Measurements from ENCODE around the gene GREM2. TPM values are rescaled to one million over a fixed set of nuclear protein-coding genes. Genes with fewer than 3 reads are reported as not detected.

Gene GREM2
- total RNA-seq, 1 donor from 2014 or later = not detected

DNA sequence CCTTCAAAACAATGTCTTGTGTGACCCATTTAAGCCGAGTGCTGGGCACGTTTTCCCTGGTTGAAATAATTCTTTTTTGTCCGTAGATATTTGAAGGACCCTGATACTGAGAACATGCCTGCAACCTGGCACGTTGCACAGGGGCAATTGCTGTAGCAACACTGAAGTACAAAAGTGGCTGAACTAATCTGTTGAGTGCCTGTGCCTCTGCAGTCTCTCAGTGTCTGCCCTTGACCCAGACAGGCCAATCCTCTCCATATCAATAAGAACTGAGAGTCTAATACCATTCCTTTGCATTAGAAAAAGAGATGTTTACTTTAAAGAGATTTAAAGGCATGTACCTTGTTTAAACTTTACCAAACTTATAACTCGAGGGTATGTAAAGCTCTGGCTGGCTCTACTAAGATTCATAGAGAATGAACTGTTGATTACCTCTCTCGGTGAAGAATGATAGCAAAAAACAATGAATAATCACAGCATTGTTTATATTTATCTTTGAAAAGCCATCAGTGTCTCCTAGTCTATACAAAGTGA, 2.4 kb downstream of the GREM2 start:
- Mint-ChIP-seq H3K36me3 (ENCODE audit: low read depth) (no peaks in the 10 kb centered on the region), H3K9me3 (no peaks in the 10 kb centered on the region), H3K27ac (no peak overlapping the region), H3K4me1 (peaks cover 14% of the 10 kb centered on the region), H3K27me3 (peaks cover 26% of the 10 kb centered on the region), H3K4me3 (no peak overlapping the region)
- DNase-seq = no peak
- CTCF ChIA-PET = no interaction called here
- ATAC-seq (ENCODE audit: low read depth) = no peak
- TF ChIP-seq, protein P1, sequence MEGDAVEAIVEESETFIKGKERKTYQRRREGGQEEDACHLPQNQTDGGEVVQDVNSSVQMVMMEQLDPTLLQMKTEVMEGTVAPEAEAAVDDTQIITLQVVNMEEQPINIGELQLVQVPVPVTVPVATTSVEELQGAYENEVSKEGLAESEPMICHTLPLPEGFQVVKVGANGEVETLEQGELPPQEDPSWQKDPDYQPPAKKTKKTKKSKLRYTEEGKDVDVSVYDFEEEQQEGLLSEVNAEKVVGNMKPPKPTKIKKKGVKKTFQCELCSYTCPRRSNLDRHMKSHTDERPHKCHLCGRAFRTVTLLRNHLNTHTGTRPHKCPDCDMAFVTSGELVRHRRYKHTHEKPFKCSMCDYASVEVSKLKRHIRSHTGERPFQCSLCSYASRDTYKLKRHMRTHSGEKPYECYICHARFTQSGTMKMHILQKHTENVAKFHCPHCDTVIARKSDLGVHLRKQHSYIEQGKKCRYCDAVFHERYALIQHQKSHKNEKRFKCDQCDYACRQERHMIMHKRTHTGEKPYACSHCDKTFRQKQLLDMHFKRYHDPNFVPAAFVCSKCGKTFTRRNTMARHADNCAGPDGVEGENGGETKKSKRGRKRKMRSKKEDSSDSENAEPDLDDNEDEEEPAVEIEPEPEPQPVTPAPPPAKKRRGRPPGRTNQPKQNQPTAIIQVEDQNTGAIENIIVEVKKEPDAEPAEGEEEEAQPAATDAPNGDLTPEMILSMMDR (IDR thresholded peaks at IDR 0.05) = no peak
- POLR2A ChIA-PET = no interaction called here
- intact Hi-C loops (cut with micrococcal nuclease) = no loop called here

- Mint-ChIP-seq H3K9me3 (no peaks in the 10 kb centered on the region), H3K4me1 (peaks cover 14% of the 10 kb centered on the region), H3K27ac (no peak overlapping the region), H3K4me3 (no peak overlapping the region), H3K36me3 (ENCODE audit: low read depth) (no peaks in the 10 kb centered on the region), H3K27me3 (peaks cover 26% of the 10 kb centered on the region)
- no peak for ATAC-seq (ENCODE audit: low read depth)
- TF ChIP-seq, protein P1 (IDR thresholded peaks at IDR 0.05) = no peak
- DNase-seq = no peak
- ChIA-PET POLR2A (no interaction called here), CTCF (no interaction called here)
- intact Hi-C loops (cut with micrococcal nuclease) = no loop called here
These were observed 3.2 kb downstream of the GREM2 start for GRCh38 chr1:240608707-240609106.

DNA sequence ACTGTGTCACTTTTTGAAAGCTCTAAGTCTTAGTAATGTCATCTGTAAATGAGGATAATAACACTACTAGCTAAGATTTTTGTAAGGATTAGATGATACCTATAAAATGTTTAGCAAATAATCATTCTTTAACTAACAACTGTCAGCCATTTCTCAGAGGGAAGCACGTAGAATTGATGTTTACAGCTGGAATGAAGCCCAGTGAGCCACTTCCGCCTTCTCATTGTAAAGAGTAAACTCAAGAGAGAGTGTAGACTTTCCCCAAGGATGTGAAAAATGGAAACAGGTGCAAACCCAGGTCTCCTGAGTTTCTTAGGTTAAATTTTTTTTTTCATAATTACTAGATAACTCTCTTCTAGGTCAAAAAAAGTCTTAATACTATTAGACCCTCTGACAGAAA, 4.9 kb downstream of the GREM2 start:
- Mint-ChIP-seq H3K27me3 (peaks cover 12% of the 10 kb centered on the region), H3K9me3 (no peaks in the 10 kb centered on the region), H3K36me3 (ENCODE audit: low read depth) (no peaks in the 10 kb centered on the region), H3K4me1 (peaks cover 10% of the 10 kb centered on the region), H3K27ac (no peak overlapping the region), H3K4me3 (no peak overlapping the region)
- CTCF ChIA-PET = no interaction called here
- intact Hi-C loops (cut with micrococcal nuclease) = no loop called here
- no peak for DNase-seq
- TF ChIP-seq, protein P1 (IDR thresholded peaks at IDR 0.05) = no peak
- POLR2A ChIA-PET = no interaction called here
- no peak for ATAC-seq (ENCODE audit: low read depth)

DNA sequence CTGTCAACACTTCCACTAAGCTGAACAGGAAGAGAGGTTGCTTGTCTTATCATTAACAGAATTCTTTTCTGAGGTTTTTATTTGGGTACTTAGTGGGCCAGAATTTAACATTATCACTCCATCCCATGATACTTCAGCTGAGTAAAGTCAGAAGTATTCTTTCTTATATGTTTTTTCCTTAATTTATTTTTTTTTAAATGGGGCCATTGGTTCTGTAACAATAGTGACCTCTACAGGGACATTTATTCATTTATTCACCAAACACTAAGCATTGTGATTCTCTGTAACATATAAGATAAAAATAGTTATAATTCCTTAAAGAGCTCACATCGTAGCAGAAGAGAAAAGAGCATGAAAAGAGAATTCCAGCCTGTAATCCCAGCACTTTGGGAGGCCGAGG, 9.8 kb downstream of the GREM2 start:
- CTCF ChIA-PET = no interaction called here
- H3K9me3 Mint-ChIP-seq = no peaks in the 10 kb centered on the region
- POLR2A ChIA-PET = no interaction called here
- ATAC-seq (ENCODE audit: low read depth) (no peak), DNase-seq (no peak)
- no peak overlapping the region for H3K27ac Mint-ChIP-seq
- no peaks in the 10 kb centered on the region for H3K36me3 Mint-ChIP-seq (ENCODE audit: low read depth)
- intact Hi-C loops (cut with micrococcal nuclease) = no loop called here
- no peaks in the 10 kb centered on the region for H3K4me1 Mint-ChIP-seq
- TF ChIP-seq, protein P1 (IDR thresholded peaks at IDR 0.05) = no peak
- no peak overlapping the region for H3K4me3 Mint-ChIP-seq
- H3K27me3 Mint-ChIP-seq = no peaks in the 10 kb centered on the region

GRCh38 chr1:240599830-240600229, 12.1 kb downstream of the GREM2 start:
- intact Hi-C loops (cut with micrococcal nuclease) = no loop called here
- CTCF ChIA-PET = no interaction called here
- DNase-seq = no peak
- Mint-ChIP-seq H3K4me1 (no peaks in the 10 kb centered on the region), H3K9me3 (no peaks in the 10 kb centered on the region), H3K4me3 (no peak overlapping the region), H3K36me3 (ENCODE audit: low read depth) (no peaks in the 10 kb centered on the region), H3K27me3 (no peaks in the 10 kb centered on the region), H3K27ac (no peak overlapping the region)
- POLR2A ChIA-PET = no interaction called here
- TF ChIP-seq, protein P1 (IDR thresholded peaks at IDR 0.05) = no peak
- no peak for ATAC-seq (ENCODE audit: low read depth)
